Activated naive CD4-positive, alpha-beta T cell treated with Interleukin-2 at 50 U/mL for 16 hours (primary cell): ENCODE measurements around the gene SYTL4.

Source experiments
- DNase-seq: peaks from one replicate; pipeline ENCODE4 v3.0.0-alpha.2; 2020

SYTL4 gene

GRCh38 chrX:100647095-100647494 lies 84.8 kb downstream of the SYTL4 start:
- DNase-seq: no peak

DNA sequence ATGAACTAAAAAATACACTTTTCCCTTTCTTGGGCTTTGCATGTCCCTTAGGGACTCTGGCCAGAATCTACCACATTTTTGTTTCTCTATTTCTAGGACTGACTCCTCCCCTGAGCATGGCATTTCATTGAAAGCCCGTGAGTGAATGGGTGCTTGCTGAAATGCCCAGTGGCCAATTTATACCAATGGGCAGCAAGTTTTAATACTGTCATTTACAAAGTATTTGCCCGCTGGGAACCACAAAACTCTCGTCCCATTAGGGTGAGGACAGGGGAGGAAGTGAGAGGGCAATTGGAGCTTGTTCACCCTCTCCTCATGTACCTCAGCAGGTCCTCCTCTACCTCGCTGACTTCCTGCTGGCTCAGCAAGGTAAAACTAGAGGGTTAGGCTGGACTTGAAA lies 86.8 kb downstream of the SYTL4 start:
- no peak for DNase-seq

- no peak for DNase-seq
These were observed 87.7 kb downstream of the SYTL4 start, which contains the start of gene SRPX2 for GRCh38 chrX:100643956-100644860. TSS of gene SRPX2 (plus strand) at chrX:100644199. CDS start at chrX:100646323, 2,124 bp downstream.

DNA sequence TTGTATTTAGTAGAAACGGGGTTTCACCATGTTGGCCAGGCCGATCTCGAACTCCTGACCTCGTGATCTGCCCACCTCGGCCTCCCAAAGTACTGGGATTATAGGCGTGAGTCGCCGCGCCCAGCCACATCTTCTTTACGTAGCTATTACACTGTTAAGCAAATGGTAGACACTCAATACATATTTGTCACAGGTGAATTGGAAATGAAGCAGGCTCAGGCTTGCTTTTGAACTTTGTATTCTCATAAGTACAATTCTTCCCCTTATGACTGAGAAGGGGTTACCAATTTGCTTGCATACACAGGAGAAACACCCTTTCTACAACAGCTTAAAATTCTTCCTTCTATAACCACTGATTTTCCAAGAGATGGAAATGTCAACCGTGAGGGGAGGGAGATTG lies 88.7 kb downstream of the SYTL4 start:
- no peak for DNase-seq

DNA sequence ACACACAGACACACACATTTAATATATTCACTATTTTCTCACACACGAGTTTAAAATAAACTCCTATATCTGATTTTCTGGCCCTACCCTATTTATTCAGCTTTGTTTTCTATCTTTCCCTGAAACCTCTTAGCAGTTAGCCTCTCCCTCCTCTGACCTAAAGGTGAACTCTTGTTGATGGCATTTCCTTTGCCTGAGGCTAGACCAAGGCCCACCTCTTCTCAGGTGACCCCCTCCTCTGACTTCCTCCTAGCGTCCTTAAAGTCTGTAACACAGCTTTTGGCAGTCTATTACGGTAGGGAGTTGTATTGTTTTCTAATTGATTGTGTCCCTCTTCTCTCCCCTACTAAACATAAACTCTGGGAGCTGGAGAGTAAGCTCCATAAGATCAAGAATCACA lies 89.6 kb downstream of the SYTL4 start:
- no peak for DNase-seq

DNA sequence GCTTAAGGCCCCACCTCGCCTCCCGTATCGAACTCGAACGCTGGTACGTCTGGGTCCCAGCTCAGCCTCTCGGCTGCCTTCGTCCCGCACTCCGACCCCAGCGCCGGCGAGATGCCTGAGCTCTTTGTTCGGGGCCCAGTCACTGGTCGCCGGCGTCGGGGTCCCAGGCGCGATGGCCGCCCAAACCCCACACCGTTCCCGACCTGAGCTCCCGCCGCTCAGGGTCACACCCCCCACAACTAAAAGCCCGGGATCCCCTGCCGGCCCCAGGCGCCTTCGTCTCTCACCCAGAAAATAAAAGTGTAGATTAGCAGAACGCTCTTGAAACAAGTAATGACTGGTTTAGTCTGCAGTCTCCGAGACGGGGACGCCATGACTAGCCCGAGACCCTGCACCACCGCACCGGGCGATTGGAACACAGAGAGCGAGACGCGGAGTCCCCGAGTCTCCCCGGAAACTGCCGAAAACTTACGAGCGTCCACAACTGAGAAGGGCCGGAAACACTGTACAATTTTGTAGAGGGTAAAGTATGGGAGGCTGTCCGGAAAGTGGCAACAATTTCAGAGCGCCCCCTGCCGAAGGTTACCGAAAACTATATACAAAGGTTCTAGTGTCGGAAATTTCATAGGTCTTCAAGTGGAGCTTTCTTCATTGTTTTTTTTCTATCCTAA lies 95.5 kb downstream of the SYTL4 start, which contains the start of gene TSPAN6:
TSS of gene TSPAN6 (minus strand) at position 486 of the 671 bp plus-strand sequence. CDS start at position 374, 112 bp downstream.
- peak; percentile 70 for DNase-seq

GRCh38 chrX:100635989-100636320 lies 96.0 kb downstream of the SYTL4 start:
- DNase-seq: no peak

- no peak for DNase-seq
These were observed 96.9 kb downstream of the SYTL4 start for GRCh38 chrX:100635040-100635439.

GRCh38 chrX:100625985-100626491 lies 105.9 kb downstream of the SYTL4 start:
- DNase-seq: no peak
